ENCODE data around the gene GBP4. TPM values are rescaled to one million over a fixed set of nuclear protein-coding genes. Genes with fewer than 3 reads are reported as not detected.

GBP4 gene
- total and polyA plus RNA-seq, 2 of the 4 experiments (the other 2 are of a cell fraction) = not detected

DNA sequence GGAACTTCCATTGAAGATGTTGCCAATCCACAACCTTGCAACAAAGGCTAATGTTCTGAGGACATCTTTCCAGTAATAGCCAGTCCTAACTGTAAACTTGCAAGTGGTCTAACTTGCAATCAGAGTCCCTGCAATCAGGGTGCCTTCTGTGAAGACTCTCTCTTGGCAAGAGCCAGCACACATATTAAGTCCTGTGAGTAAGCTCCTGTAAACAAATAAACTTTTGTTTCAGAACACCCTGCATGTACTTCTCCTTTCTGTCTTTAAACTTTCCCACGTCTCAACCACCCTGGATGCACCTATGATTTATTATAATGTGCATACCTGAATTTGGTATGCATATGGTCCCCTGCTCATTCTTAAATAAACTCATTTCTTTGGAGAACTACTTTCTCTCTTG is 32.0 kb downstream of the GBP4 start:
- H3K4me1 ChIP-seq (ENCODE audit: control insufficient read depth, insufficient read depth, low read length) = no peaks in the 10 kb centered on the region
- H3K56ac ChIP-seq (ENCODE audit: extremely low read depth, insufficient read depth, low read length) = no peak overlapping the region
- no peak overlapping the region for H3K14ac ChIP-seq (replicated peaks; ENCODE audit: low read depth, low read length)
- no peak for ATAC-seq (ENCODE audit: low read depth)
- in situ Hi-C loops (cut with MboI; ENCODE audit: low sequenced_read_pairs) = no loop called here
- H3K9ac ChIP-seq (ENCODE audit: low read depth, low read length) = no peak overlapping the region
- H4K91ac ChIP-seq (ENCODE audit: insufficient read depth, low read depth, low read length) = no peak overlapping the region
- H2BK15ac ChIP-seq (ENCODE audit: low read depth, low read length) = no peak overlapping the region
- no TSS peak for BruUV-seq (replicated peaks)
- ChIA-PET POLR2A (ENCODE audit: unreplicated experiment) (no interaction called here), CTCF (no interaction called here)
- no peak overlapping the region for H2BK5ac ChIP-seq (ENCODE audit: low read depth, low read length, poor library complexity, severe bottlenecking)
- H2AK9ac ChIP-seq (replicated peaks; ENCODE audit: low read depth, low read length, poor library complexity) = no peak overlapping the region
- dilution Hi-C loops (cut with HindIII; ENCODE audit: low sequenced_read_pairs, unreplicated experiment) = no loop called here
- H3K36me3 ChIP-seq (ENCODE audit: control insufficient read depth, insufficient read depth, low read length) = no peaks in the 10 kb centered on the region
- H3K4ac ChIP-seq (ENCODE audit: low read depth, low read length) = no peak overlapping the region
- H2BK120ac ChIP-seq (ENCODE audit: low read depth, low read length) = no peak overlapping the region
- no peaks in the 10 kb centered on the region for H3K79me1 ChIP-seq (ENCODE audit: low read depth in 1 of 2, low read length in 2 of 2)
- H3K23ac ChIP-seq (ENCODE audit: low read depth, low read length) = no peak overlapping the region
- no peaks in the 10 kb centered on the region for H3K9me1 ChIP-seq (ENCODE audit: insufficient read depth, low read length)
- no peak overlapping the region for H3K4me3 ChIP-seq (ENCODE audit: insufficient read depth, low read depth, low read length)
- no peak overlapping the region for H2AK5ac ChIP-seq (ENCODE audit: low read depth, low read length)
- TF ChIP-seq, protein P1, sequence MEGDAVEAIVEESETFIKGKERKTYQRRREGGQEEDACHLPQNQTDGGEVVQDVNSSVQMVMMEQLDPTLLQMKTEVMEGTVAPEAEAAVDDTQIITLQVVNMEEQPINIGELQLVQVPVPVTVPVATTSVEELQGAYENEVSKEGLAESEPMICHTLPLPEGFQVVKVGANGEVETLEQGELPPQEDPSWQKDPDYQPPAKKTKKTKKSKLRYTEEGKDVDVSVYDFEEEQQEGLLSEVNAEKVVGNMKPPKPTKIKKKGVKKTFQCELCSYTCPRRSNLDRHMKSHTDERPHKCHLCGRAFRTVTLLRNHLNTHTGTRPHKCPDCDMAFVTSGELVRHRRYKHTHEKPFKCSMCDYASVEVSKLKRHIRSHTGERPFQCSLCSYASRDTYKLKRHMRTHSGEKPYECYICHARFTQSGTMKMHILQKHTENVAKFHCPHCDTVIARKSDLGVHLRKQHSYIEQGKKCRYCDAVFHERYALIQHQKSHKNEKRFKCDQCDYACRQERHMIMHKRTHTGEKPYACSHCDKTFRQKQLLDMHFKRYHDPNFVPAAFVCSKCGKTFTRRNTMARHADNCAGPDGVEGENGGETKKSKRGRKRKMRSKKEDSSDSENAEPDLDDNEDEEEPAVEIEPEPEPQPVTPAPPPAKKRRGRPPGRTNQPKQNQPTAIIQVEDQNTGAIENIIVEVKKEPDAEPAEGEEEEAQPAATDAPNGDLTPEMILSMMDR (conservative IDR thresholded peaks at IDR 0.05; ENCODE audit: low read depth, low read length) = no peak
- TF ChIP-seq, protein P2, sequence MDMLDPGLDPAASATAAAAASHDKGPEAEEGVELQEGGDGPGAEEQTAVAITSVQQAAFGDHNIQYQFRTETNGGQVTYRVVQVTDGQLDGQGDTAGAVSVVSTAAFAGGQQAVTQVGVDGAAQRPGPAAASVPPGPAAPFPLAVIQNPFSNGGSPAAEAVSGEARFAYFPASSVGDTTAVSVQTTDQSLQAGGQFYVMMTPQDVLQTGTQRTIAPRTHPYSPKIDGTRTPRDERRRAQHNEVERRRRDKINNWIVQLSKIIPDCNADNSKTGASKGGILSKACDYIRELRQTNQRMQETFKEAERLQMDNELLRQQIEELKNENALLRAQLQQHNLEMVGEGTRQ (IDR thresholded peaks at IDR 0.05; ENCODE audit: low read depth, low read length) = no peak
- TF ChIP-seq MAZ (IDR thresholded peaks at IDR 0.05; ENCODE audit: borderline replicate concordance, low read depth, low read length) (no peak), BHLHE40 (IDR thresholded peaks at IDR 0.05; ENCODE audit: low read depth, low read length) (no peak), CEBPB (IDR thresholded peaks at IDR 0.05; ENCODE audit: low read depth, low read length) (no peak), SMC3 (IDR thresholded peaks at IDR 0.05; ENCODE audit: low read depth, low read length) (no peak)
- no peak overlapping the region for H3K27ac ChIP-seq (ENCODE audit: insufficient read depth, low read length)
- H4K8ac ChIP-seq (ENCODE audit: low read depth in 2 of 2, low read length in 2 of 2) = no peak overlapping the region
- no CpG with 5 or more reads among the region's 1 CpG for WGBS, 2 experiments (ENCODE audit: extremely low coverage in 2 of 2, insufficient read length in 1 of 2)
- no peak overlapping the region for H2AFZ ChIP-seq (replicated peaks; ENCODE audit: low read length, poor library complexity)
- no peak overlapping the region for H4K5ac ChIP-seq (ENCODE audit: low read depth, low read length)
- DNase-seq = no peak
- intact Hi-C loops (cut with micrococcal nuclease) = no loop called here
- H2BK20ac ChIP-seq (ENCODE audit: low read depth, low read length) = no peak overlapping the region
- no peaks in the 10 kb centered on the region for H3K27me3 ChIP-seq (ENCODE audit: control insufficient read depth, insufficient read depth, low read length)
- no peaks in the 10 kb centered on the region for H3K9me3 ChIP-seq (ENCODE audit: control insufficient read depth, insufficient read depth, low read length)
- no peak overlapping the region for H3K18ac ChIP-seq (ENCODE audit: low read depth, low read length)
- no peak overlapping the region for H3K4me2 ChIP-seq (ENCODE audit: low read depth, low read length)
- no peaks in the 10 kb centered on the region for H4K20me1 ChIP-seq (ENCODE audit: insufficient read depth, low read length)
